ENCODE measurements around the gene ARL3.

ARL3 gene

GRCh38 chr10:102673819-102674511 lies 40.2 kb downstream of the ARL3 start:
- Histone ChIP-seq H3K4me3 (ENCODE audit: low read depth, low read length) (peak overlapping the region; percentile 42), H3K4me2 (ENCODE audit: low read length) (peak overlapping the region; percentile 61), H3K36me3 (ENCODE audit: control insufficient read depth, insufficient read depth, low read length) (no peaks in the 10 kb centered on the region), H3K9me3 (ENCODE audit: control insufficient read depth, low read length) (no peaks in the 10 kb centered on the region), H3K27me3 (ENCODE audit: control insufficient read depth, insufficient read depth, low read length) (no peaks in the 10 kb centered on the region), H3K79me2 (no peaks in the 10 kb centered on the region), H2AFZ (peak overlapping the region; percentile 80), H3K4me1 (peaks cover 60% of the 10 kb centered on the region), H3K27ac (peak overlapping the region; percentile 85), H3K9ac (no peak overlapping the region)
- TF ChIP-seq, protein P1, sequence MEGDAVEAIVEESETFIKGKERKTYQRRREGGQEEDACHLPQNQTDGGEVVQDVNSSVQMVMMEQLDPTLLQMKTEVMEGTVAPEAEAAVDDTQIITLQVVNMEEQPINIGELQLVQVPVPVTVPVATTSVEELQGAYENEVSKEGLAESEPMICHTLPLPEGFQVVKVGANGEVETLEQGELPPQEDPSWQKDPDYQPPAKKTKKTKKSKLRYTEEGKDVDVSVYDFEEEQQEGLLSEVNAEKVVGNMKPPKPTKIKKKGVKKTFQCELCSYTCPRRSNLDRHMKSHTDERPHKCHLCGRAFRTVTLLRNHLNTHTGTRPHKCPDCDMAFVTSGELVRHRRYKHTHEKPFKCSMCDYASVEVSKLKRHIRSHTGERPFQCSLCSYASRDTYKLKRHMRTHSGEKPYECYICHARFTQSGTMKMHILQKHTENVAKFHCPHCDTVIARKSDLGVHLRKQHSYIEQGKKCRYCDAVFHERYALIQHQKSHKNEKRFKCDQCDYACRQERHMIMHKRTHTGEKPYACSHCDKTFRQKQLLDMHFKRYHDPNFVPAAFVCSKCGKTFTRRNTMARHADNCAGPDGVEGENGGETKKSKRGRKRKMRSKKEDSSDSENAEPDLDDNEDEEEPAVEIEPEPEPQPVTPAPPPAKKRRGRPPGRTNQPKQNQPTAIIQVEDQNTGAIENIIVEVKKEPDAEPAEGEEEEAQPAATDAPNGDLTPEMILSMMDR (IDR thresholded peaks at IDR 0.05): no peak

DNA sequence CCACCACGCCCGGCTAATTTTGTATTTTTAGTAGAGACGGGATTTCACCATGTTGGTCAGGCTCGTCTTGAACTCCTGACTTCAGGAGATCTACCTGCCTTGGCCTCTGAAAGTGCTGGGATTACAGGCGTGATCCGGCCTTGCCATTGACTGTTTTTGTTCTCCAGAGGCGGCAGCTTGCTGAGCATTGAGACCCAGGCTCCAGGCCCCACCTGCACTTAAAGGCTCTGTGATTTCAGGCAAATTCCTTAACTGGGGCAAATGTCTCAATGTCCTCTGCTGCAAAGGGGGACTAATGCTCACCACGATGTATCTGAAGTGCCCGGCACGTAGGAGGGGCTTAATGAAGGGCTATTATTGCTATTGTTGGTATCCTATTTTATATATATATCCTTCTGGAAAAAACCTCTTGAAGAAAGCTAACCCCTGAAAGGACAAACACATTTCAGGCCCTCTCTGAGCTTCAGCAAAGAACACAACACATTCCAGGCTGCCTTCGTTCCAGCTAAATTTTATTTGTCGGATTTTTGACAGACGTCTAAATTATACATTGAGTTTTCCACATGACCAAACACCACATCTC lies 40.9 kb downstream of the ARL3 start:
- Histone ChIP-seq H3K4me3 (ENCODE audit: low read depth, low read length) (no peak overlapping the region), H3K27ac (peak overlapping the region; percentile 85), H2AFZ (peak overlapping the region; percentile 80), H3K9ac (no peak overlapping the region), H3K9me3 (ENCODE audit: control insufficient read depth, low read length) (no peaks in the 10 kb centered on the region), H3K79me2 (no peaks in the 10 kb centered on the region), H3K4me1 (peaks cover 55% of the 10 kb centered on the region), H3K36me3 (ENCODE audit: control insufficient read depth, insufficient read depth, low read length) (no peaks in the 10 kb centered on the region), H3K27me3 (ENCODE audit: control insufficient read depth, insufficient read depth, low read length) (no peaks in the 10 kb centered on the region), H3K4me2 (ENCODE audit: low read length) (peak overlapping the region; percentile 61)
- TF ChIP-seq, protein P1 (IDR thresholded peaks at IDR 0.05): no peak

DNA sequence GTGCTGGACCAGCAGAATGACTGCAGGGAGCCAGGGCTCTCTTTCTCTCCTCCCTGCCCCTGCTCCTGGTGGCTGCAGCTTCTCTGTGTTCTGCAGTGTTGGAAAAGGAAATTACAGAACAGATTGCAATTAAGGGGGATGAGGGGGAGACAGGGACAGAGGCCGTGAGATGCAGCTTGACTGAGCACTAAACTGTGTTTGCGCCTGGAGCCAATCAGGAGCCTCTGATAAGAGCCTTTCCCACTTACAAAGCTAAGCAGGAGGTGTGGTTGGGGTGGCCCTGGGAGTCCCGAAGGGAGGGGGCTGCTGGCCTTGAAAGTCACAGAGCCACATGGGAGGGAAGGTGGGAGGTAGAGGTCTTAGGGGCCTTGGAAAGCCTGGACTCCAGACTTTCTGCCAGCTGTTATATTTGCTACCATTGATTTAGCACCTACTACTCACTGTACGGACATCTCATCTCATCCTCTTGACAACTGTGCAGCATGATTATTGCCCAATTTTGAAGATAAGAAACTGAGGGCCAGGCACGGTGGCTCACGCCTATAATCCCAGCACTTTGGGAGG lies 43.2 kb downstream of the ARL3 start:
- TF ChIP-seq, protein P1 (IDR thresholded peaks at IDR 0.05): no peak
- Histone ChIP-seq H3K36me3 (ENCODE audit: control insufficient read depth, insufficient read depth, low read length) (no peaks in the 10 kb centered on the region), H3K9ac (no peak overlapping the region), H3K4me3 (ENCODE audit: low read depth, low read length) (no peak overlapping the region), H3K79me2 (no peaks in the 10 kb centered on the region), H3K9me3 (ENCODE audit: control insufficient read depth, low read length) (no peaks in the 10 kb centered on the region), H3K4me2 (ENCODE audit: low read length) (no peak overlapping the region), H2AFZ (no peak overlapping the region), H3K27me3 (ENCODE audit: control insufficient read depth, insufficient read depth, low read length) (no peaks in the 10 kb centered on the region), H3K4me1 (peaks cover 36% of the 10 kb centered on the region), H3K27ac (no peak overlapping the region)

DNA sequence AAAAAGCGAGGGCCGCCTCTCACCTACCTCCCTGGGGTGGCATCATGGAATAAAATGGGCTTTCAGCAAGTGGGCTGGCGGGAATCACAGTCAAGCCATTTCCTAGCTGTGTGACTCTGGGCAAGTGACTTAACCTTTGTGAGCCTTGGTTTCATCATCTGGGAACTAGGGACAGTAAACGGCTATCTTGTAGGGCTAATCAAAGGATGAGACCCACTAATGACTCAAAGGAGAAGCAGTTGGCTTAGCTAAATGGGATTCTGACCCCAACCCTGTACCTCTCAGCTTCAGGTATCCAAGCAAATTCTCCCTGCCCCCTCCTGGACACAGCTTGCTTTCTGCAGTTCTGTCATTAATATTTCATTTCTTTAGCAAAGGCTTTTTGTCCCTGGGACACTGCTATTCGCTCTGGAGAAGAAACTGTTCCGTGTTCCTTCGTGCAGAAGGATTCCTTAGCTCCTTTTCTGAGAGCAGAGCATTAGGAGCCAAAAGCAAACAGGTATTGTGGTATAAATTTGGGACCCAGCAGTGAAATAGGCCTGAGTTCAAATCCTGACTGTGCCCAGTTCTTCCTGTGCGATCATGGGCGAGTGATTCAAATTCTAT lies 44.0 kb downstream of the ARL3 start:
- no peak overlapping the region for H3K4me2 ChIP-seq (ENCODE audit: low read length)
- H3K27ac ChIP-seq: no peak overlapping the region
- no peak overlapping the region for H3K9ac ChIP-seq
- no peak overlapping the region for H3K4me3 ChIP-seq (ENCODE audit: low read depth, low read length)
- H3K79me2 ChIP-seq: no peaks in the 10 kb centered on the region
- H3K4me1 ChIP-seq: peaks cover 33% of the 10 kb centered on the region
- H3K27me3 ChIP-seq (ENCODE audit: control insufficient read depth, insufficient read depth, low read length): no peaks in the 10 kb centered on the region
- no peaks in the 10 kb centered on the region for H3K36me3 ChIP-seq (ENCODE audit: control insufficient read depth, insufficient read depth, low read length)
- TF ChIP-seq, protein P1 (IDR thresholded peaks at IDR 0.05): peak; percentile 2
- no peaks in the 10 kb centered on the region for H3K9me3 ChIP-seq (ENCODE audit: control insufficient read depth, low read length)
- H2AFZ ChIP-seq: no peak overlapping the region
